Activated naive CD8-positive, alpha-beta T cell treated with anti-CD3 and anti-CD28 coated beads for 36 hours (primary cell): ENCODE data around the gene ACP4. TPM values are rescaled to one million over a fixed set of nuclear protein-coding genes. Genes with fewer than 3 reads are reported as not detected.

Experiments
- DNase-seq: peaks from one replicate; pipeline ENCODE4 v3.0.0; 2021
- H3K27ac Mint-ChIP-seq: one replicate; pipeline ENCODE4 v1.8.0; 2022; ENCODE audit warnings: mild to moderate bottlenecking, moderate library complexity, mixed read lengths
- H3K27me3 Mint-ChIP-seq: one replicate; pipeline ENCODE4 v1.8.0; 2022; ENCODE audit warnings: mild to moderate bottlenecking, mixed read lengths
- H3K36me3 Mint-ChIP-seq: one replicate; pipeline ENCODE4 v1.8.0; 2021; ENCODE audit warnings: mild to moderate bottlenecking, mixed read lengths
- H3K4me1 Mint-ChIP-seq: one replicate; pipeline ENCODE4 v1.8.0; 2021; ENCODE audit warnings: mixed read lengths
- H3K4me3 Mint-ChIP-seq: one replicate; pipeline ENCODE4 v1.8.0; 2022; ENCODE audit warnings: mild to moderate bottlenecking, moderate library complexity, mixed read lengths
- H3K9me3 Mint-ChIP-seq: one replicate; pipeline ENCODE4 v1.8.0; 2022; ENCODE audit warnings: mixed read lengths
- total RNA-seq, 2 experiments: library from RNA; stranded (reverse); gene quantifications; one replicate each; pipeline ENCODE4 v1.2.3, GENCODE V29; 2021

ACP4 gene
- total RNA-seq, 2 experiments from 2014 or later = not detected

- Mint-ChIP-seq H3K27ac (no peak overlapping the region), H3K27me3 (peaks cover 86% of the 10 kb centered on the region), H3K36me3 (peaks cover 2% of the 10 kb centered on the region), H3K9me3 (peaks cover 3% of the 10 kb centered on the region), H3K4me1 (peaks cover 38% of the 10 kb centered on the region), H3K4me3 (peak overlapping the region; percentile 59)
- DNase-seq = no peak
Measured at GRCh38 chr19:50820086-50820485, 29.9 kb downstream of the ACP4 start.

DNA sequence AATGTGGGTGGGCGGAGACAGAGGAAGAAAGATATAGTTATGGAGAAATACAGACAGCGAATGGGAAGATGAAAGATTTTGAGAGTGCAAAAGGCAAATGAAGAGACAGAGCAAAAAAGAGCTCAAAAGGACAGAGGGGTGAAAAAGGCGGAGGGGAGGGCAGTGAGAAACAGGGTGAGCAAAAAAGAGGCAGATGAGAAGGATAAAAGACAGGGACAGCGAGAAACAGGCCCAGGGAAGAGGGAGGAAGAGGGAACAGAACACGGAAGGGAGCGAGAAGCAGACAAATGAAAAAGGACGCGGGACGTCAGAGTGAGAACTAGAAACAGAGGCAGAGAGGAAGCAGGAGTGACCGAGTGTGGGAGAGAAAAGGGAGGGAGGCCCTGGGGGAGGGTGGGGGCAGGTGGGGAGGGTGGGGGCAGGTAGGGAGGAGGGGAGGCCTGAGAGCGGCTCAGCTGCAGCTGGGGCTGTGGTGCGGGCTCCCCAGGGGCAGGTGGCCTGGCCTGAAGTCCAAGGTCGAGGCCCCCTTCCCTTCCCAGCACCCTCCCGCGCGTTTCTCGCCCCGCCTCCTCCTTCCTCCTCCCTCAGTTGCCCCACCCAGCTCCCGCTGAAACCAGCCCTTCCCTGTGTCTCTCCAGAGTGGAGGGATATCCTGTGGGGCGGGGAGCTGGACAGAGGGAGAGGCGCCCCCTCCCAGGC lies 30.5 kb downstream of the ACP4 start:
- Mint-ChIP-seq H3K36me3 (peaks cover 2% of the 10 kb centered on the region), H3K4me3 (peak overlapping the region; percentile 59), H3K27ac (no peak overlapping the region), H3K9me3 (peaks cover 3% of the 10 kb centered on the region), H3K27me3 (peaks cover 80% of the 10 kb centered on the region), H3K4me1 (peaks cover 38% of the 10 kb centered on the region)
- DNase-seq = no peak

GRCh38 chr19:50821248-50821612 lies 31.0 kb downstream of the ACP4 start:
- Mint-ChIP-seq H3K27ac (no peak overlapping the region), H3K9me3 (peaks cover 2% of the 10 kb centered on the region), H3K4me3 (no peak overlapping the region), H3K36me3 (peaks cover 2% of the 10 kb centered on the region), H3K27me3 (peaks cover 79% of the 10 kb centered on the region), H3K4me1 (peaks cover 37% of the 10 kb centered on the region)
- no peak for DNase-seq

GRCh38 chr19:50821622-50822021 lies 31.4 kb downstream of the ACP4 start:
- H3K4me3 Mint-ChIP-seq = no peak overlapping the region
- H3K4me1 Mint-ChIP-seq = peaks cover 33% of the 10 kb centered on the region
- H3K9me3 Mint-ChIP-seq = no peaks in the 10 kb centered on the region
- no peak for DNase-seq
- peaks cover 2% of the 10 kb centered on the region for H3K36me3 Mint-ChIP-seq
- H3K27ac Mint-ChIP-seq = no peak overlapping the region
- H3K27me3 Mint-ChIP-seq = peaks cover 76% of the 10 kb centered on the region

DNA sequence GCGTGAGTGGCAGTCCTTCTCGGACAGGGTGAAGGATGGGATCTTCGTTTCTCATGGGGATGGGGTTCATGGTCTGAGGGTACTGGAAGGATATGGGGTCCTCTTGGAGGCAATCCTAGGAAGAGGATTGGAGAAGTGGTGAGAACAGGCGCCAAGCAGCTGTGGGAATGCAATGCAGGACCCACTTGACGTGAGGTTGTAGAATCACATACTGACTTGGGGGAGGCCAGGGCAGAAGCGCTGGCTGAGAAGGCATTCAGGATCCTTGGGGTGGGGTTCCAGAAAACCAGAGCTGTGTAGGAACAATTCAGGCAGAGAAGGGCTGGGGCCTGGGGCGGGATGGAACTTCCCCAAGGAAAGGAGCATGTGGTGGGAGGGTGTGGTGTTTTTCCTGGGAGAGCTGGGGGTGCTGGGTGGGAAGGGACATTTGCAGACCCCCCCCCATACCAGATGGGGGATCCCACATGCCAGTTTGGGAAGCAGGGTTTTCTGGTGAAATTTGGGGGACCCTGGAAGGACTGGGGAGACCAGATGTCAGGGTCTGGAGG lies 32.5 kb downstream of the ACP4 start:
- Mint-ChIP-seq H3K4me3 (no peak overlapping the region), H3K4me1 (peaks cover 24% of the 10 kb centered on the region), H3K36me3 (no peaks in the 10 kb centered on the region), H3K27me3 (peaks cover 73% of the 10 kb centered on the region), H3K27ac (no peak overlapping the region), H3K9me3 (no peaks in the 10 kb centered on the region)
- no peak for DNase-seq

- Mint-ChIP-seq H3K36me3 (no peaks in the 10 kb centered on the region), H3K9me3 (no peaks in the 10 kb centered on the region), H3K27me3 (peaks cover 74% of the 10 kb centered on the region), H3K4me1 (peaks cover 20% of the 10 kb centered on the region), H3K4me3 (no peak within 1 kb of the TSS), H3K27ac (no peak within 1 kb of the TSS)
- no peak for DNase-seq
Measured at GRCh38 chr19:50823389-50824042, 33.3 kb downstream of the ACP4 start, which contains the start of gene KLK1. Gene KLK1, minus strand, starts transcription at chr19:50823787. Its CDS starts 39 bp downstream, at chr19:50823748.

GRCh38 chr19:50826492-50827240 lies 36.5 kb downstream of the ACP4 start:
- no peak for DNase-seq
- H3K27me3 Mint-ChIP-seq = peaks cover 58% of the 10 kb centered on the region
- no peak overlapping the region for H3K27ac Mint-ChIP-seq
- no peak overlapping the region for H3K4me3 Mint-ChIP-seq
- no peaks in the 10 kb centered on the region for H3K36me3 Mint-ChIP-seq
- H3K4me1 Mint-ChIP-seq = no peaks in the 10 kb centered on the region
- no peaks in the 10 kb centered on the region for H3K9me3 Mint-ChIP-seq

GRCh38 chr19:50827476-50827875 lies 37.3 kb downstream of the ACP4 start:
- Mint-ChIP-seq H3K36me3 (no peaks in the 10 kb centered on the region), H3K27me3 (peaks cover 56% of the 10 kb centered on the region), H3K27ac (no peak overlapping the region), H3K4me1 (no peaks in the 10 kb centered on the region), H3K9me3 (no peaks in the 10 kb centered on the region), H3K4me3 (no peak overlapping the region)
- DNase-seq = no peak

DNA sequence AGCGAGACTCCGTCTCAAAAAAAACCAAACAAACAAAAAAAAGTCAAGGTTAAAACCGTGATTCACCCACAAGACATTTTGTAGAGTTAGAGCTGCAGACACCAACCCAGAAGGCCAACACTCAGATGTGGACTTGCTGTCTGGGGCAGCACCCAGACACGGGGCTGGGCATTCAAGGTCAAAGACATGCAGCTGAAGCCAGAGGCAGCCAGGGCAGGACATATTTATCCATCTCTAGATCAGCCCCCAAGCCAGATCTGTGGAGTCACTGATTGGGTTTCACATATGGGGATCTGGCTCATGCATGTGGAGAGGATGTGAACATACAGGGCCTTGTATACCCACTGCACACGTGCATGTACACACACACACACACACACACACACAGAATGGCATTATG lies 39.6 kb downstream of the ACP4 start:
- H3K36me3 Mint-ChIP-seq = no peaks in the 10 kb centered on the region
- H3K27ac Mint-ChIP-seq = no peak overlapping the region
- peaks cover 59% of the 10 kb centered on the region for H3K27me3 Mint-ChIP-seq
- DNase-seq = no peak
- no peaks in the 10 kb centered on the region for H3K4me1 Mint-ChIP-seq
- H3K9me3 Mint-ChIP-seq = no peaks in the 10 kb centered on the region
- no peak overlapping the region for H3K4me3 Mint-ChIP-seq

DNA sequence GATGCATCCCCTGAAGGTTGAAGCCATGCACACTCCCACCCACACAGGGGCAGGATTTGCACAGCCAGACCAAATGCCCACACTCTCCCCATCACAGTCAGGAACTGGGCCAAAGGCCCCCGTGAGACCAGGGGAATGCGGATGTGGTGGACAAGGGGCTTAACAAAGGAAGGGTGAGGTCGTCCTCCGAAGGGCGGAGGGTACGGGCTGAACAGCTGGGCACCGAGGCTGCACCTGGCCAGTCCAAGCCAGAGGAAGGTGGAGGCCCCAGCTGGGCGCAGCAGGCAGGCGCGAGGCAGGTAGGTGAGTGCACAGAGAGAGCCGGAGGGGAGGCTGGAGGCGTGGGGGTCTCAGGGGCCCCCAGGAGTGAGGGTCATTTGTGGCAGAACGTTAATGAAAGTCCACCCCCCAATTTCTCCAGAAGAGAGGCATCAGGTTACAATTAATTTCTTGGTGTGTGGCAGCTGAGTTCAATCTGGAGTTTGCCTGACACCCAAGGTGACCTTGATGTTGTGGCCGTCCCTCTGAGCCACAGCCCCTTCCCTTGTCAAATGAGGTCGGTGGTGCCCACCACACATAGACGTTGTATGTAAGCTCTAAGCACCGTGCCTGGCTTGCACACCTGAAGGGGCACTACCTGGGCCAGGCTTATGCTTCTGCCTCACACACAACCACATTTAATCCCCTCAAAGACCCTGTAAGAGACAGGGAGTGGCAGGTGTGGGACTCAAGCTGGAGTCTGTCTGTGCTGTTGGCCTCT lies 40.2 kb downstream of the ACP4 start:
- peaks cover 66% of the 10 kb centered on the region for H3K27me3 Mint-ChIP-seq
- H3K4me3 Mint-ChIP-seq = no peak overlapping the region
- H3K9me3 Mint-ChIP-seq = no peaks in the 10 kb centered on the region
- no peaks in the 10 kb centered on the region for H3K36me3 Mint-ChIP-seq
- H3K27ac Mint-ChIP-seq = no peak overlapping the region
- DNase-seq = no peak
- H3K4me1 Mint-ChIP-seq = peaks cover 4% of the 10 kb centered on the region

DNA sequence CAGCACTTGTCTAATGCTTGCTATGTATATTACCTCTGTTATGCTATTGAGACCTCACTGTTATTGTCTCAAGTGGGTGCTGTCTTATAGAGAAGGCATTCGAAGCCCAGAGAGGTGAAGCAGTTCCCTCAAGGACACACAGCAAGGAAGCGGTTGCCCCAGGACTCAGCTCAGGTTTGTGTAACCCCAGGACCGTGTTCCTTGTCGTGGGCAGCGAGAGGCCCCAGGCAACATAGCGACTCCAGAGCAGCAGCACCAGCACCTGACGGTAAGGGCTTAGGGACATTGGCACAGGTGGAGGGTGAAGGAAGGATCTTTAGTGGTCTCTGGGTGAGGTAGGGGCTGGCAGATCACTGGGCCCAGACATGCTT lies 40.8 kb downstream of the ACP4 start:
- no peak overlapping the region for H3K4me3 Mint-ChIP-seq
- no peak overlapping the region for H3K27ac Mint-ChIP-seq
- no peaks in the 10 kb centered on the region for H3K9me3 Mint-ChIP-seq
- no peaks in the 10 kb centered on the region for H3K36me3 Mint-ChIP-seq
- no peak for DNase-seq
- peaks cover 67% of the 10 kb centered on the region for H3K27me3 Mint-ChIP-seq
- peaks cover 4% of the 10 kb centered on the region for H3K4me1 Mint-ChIP-seq

DNA sequence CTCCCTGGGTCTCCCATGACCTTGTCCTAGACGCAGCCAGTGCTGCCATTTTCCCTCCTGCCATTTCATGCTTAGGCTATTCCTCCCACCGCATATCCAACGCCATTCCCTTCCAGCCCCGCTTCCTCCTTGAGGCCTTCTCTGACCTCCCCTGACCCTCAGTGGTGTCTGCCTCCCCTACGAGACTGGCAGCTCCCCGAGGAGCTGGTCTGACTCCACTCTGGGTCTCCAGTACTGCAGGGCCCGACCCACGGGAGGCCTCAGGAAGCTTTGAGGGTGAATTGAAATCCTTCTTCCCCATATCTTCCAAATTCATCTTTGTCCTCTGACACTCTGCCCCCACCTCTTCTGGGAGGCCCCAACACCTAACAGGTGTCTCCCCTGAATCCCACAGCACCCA lies 42.5 kb downstream of the ACP4 start:
- Mint-ChIP-seq H3K27ac (no peak overlapping the region), H3K27me3 (peaks cover 73% of the 10 kb centered on the region), H3K4me1 (peaks cover 10% of the 10 kb centered on the region), H3K36me3 (no peaks in the 10 kb centered on the region), H3K4me3 (no peak overlapping the region), H3K9me3 (no peaks in the 10 kb centered on the region)
- no peak for DNase-seq

- Mint-ChIP-seq H3K9me3 (no peaks in the 10 kb centered on the region), H3K4me3 (no peak within 1 kb of the TSS), H3K27ac (no peak within 1 kb of the TSS), H3K4me1 (peaks cover 10% of the 10 kb centered on the region), H3K27me3 (peaks cover 73% of the 10 kb centered on the region), H3K36me3 (no peaks in the 10 kb centered on the region)
- no peak for DNase-seq
Measured at GRCh38 chr19:50833117-50833801, 43.0 kb downstream of the ACP4 start, which contains the start of gene KLK15. Gene KLK15, minus strand, starts transcription at chr19:50833574. Its CDS starts 2,082 bp downstream, at chr19:50831492.

DNA sequence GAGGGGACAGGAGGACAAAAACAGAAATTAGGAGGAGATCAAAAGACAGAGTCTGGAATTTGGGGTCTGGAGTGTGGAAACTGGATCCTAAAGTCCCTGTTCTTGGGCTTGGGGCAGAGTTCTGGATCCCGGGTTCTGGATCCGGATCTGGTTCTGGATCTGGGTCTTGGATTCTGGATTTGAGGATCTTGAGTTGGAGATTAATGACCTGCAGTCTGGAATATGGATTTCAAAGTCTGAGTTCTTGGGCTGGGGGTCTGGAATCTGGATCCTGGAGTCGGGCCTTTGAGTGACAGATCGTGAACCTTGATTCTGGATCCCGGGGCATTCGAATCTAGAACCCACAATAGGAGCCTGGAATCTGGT lies 43.6 kb downstream of the ACP4 start:
- Mint-ChIP-seq H3K9me3 (no peaks in the 10 kb centered on the region), H3K36me3 (no peaks in the 10 kb centered on the region), H3K4me3 (no peak overlapping the region), H3K4me1 (peaks cover 10% of the 10 kb centered on the region), H3K27me3 (peaks cover 75% of the 10 kb centered on the region), H3K27ac (no peak overlapping the region)
- no peak for DNase-seq
